Thoracic aorta (tissue), 2 donors: ENCODE measurements around the gene GPALPP1. TPM values are rescaled to one million over a fixed set of nuclear protein-coding genes. Genes with fewer than 3 reads are reported as not detected.
A peak's percentile ranks its signal among the peaks of the same experiment; 100 is the strongest.

Experiments used
- ATAC-seq: fragments of 150-250 bp; one replicate; pipeline ENCODE4 v1.8.0; 2017; ENCODE audit warnings: low read depth; ENCODE audit not compliant: insufficient number of reproducible peaks, low FRiP score
- DNase-seq: peaks from one replicate; pipeline ENCODE4 v3.0.0-alpha.2; 2020; ENCODE audit warnings: low spot score
- H3K27ac ChIP-seq, 2 donors: fragments of 200-600 bp; sonication (generic); 1 replicate in 1 of 2; 2 replicates in 1 of 2; pipeline ENCODE4 v1.5.1; 2016; ENCODE audit warnings: mild to moderate bottlenecking in 2 of 2, moderate library complexity in 2 of 2
- H3K27me3 ChIP-seq: fragments of 200-600 bp; sonication (generic); replicated peaks from 2 replicates; pipeline ENCODE4 v1.6.0; 2016; ENCODE audit warnings: mild to moderate bottlenecking; ENCODE audit not compliant: insufficient read depth
- H3K36me3 ChIP-seq: fragments of 200-600 bp; sonication (generic); one replicate; pipeline ENCODE4 v1.5.1; 2016
- H3K4me1 ChIP-seq, 2 donors: fragments of 200-600 bp; sonication (generic); 1 replicate in 1 of 2; 2 replicates in 1 of 2; pipeline versions ENCODE4 v1.5.1 to v1.6.0; 2016; ENCODE audit warnings: low read depth in 2 of 2, mild to moderate bottlenecking in 1 of 2; ENCODE audit not compliant: control insufficient read depth in 1 of 2
- H3K4me3 ChIP-seq: fragments of 200-600 bp; sonication (generic); 2 replicates; pipeline ENCODE4 v1.5.1; 2016; ENCODE audit warnings: mild to moderate bottlenecking
- H3K9me3 ChIP-seq: fragments of 200-600 bp; sonication (generic); 2 replicates; pipeline ENCODE4 v1.5.1; 2016
- CTCF ChIP-seq: fragments of 200-600 bp; sonication (generic); IDR thresholded peaks from one replicate; pipeline ENCODE4 v1.5.1; 2019; ENCODE audit warnings: antibody characterized with exemption
- total RNA-seq, 2 donors: library from RNA; depleted of rRNA; stranded (reverse); fragments of >200 nt; gene quantifications; one replicate each; pipeline versions ENCODE4 v1.1.0 to v1.2.3, GENCODE V29; 2016

Gene GPALPP1
- total RNA-seq, 2 donors from 2014 or later = 33.6 to 34.3 TPM

DNA sequence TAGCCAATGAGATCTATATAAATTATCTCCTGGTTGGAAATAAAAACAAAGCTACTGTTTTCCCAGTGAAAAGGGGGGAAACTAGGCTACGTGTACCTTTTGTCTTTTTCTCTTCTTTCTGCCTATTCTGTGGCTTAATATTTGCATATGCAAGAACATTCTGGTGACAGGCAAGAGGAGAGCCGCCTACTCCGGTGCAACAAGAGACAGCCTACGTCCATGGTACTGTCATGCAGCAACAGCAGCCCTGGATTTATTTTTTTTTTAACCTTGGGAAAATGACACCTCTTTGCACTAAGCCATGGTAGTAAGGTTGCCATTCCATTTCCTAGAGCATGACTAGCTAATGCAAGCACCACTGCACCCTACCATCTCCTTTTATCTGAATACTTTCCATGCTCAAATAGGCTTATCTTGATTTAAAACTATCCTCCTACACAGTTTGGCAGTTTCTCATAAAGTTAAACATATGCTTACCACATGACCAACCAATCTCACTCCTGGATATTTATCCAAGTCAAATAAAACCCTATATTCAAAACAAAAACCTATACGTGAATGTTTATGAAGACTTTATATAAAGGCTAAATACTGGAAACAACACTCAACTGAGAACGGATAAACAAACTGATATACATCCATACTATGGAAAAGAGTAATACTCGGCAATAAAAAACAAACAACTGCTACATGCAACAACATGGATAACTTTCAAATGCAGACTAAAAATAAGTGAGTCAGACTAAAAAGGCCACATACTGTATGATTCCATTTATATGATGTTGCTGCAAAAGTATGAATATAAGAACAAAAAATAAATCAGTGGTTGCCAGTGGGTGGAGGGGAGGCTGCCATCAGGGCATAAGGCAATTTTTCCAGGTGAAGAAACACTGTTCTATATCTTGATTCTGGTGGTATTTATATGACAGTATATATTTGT is 17.4 kb upstream of the GPALPP1 start:
- Histone ChIP-seq H3K27ac (no peak overlapping the region), H3K4me3 (no peak overlapping the region), H3K4me1 (peaks cover 10 to 24% of the 10 kb centered on the region in 2 donors), H3K27me3 (no peaks in the 10 kb centered on the region), H3K9me3 (no peaks in the 10 kb centered on the region), H3K36me3 (no peaks in the 10 kb centered on the region)
- ATAC-seq (no peak), DNase-seq (no peak)
- TF ChIP-seq CTCF = no peak

GRCh38 chr13:44972956-44973581 is 16.3 kb upstream of the GPALPP1 start:
- peaks cover 8 to 14% of the 10 kb centered on the region in 2 donors for H3K4me1 ChIP-seq
- ATAC-seq (no peak), DNase-seq (no peak)
- TF ChIP-seq CTCF = peak; percentile 57
- H3K9me3 ChIP-seq = no peaks in the 10 kb centered on the region
- H3K4me3 ChIP-seq = no peak overlapping the region
- H3K36me3 ChIP-seq = no peaks in the 10 kb centered on the region
- no peaks in the 10 kb centered on the region for H3K27me3 ChIP-seq
- H3K27ac ChIP-seq = no peak overlapping the region

DNA sequence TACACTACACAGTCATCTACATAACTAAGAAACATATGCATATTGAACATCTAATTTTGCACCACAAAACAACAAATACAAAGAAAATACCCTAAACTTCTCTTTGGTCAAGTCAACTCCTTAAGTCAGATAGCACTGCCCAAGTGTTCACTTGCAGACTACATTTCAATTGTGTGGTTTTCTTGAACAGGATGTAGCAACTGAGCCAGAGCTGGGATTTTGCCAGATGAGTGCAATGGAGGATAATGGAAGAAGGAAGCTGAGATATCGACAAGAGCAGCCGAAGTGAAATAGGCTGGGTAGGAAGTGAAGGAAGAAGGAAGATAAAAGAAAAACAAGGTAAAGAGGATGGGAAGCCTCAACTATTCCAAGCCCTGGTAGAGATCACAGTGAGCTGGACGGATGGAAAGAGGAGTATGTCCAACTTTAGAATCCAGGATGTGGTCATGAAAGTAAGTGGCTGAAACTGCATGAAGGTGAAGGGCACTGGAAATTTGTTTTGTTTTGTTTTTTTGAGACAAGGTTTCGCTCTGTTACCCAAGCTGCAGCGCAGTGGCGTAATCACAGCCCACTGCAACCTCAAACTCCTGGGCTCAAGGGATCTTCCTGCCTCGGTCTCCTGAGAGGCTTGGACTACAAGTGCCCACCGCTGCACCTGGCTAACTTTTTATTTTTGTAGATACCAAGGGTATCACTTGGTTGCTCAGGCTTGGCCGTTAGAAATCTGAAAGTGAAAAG is 15.1 kb upstream of the GPALPP1 start:
- H3K36me3 ChIP-seq = peaks cover 3% of the 10 kb centered on the region
- H3K27me3 ChIP-seq = no peaks in the 10 kb centered on the region
- TF ChIP-seq CTCF = no peak
- H3K9me3 ChIP-seq = no peaks in the 10 kb centered on the region
- H3K4me3 ChIP-seq = no peak overlapping the region
- DNase-seq (peak; percentile 16), ATAC-seq (no peak)
- no peak overlapping the region for H3K27ac ChIP-seq
- peaks cover 2 to 6% of the 10 kb centered on the region in 2 donors for H3K4me1 ChIP-seq

DNA sequence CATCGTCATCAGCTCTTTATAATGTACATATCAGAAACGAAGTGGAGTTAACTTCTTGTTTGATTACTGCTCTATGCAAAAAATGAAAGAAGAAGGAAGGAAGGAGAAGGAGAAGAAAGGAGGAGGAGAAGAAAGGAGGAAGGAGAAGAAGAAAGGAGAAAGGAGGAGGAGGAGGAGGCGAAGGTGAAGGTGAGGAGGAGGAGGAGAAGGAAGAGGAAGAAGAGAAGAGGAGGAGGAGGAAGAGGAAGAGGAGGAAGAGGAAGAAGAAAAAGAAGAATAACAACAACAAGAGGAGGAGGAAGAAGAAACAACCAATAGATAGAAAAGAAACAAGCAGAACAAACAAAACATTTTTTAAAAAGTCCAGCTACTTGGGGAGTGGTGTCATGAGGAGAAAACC is 13.1 kb upstream of the GPALPP1 start:
- Histone ChIP-seq H3K27ac (no peak overlapping the region), H3K36me3 (peaks cover 13% of the 10 kb centered on the region), H3K27me3 (no peaks in the 10 kb centered on the region), H3K9me3 (no peaks in the 10 kb centered on the region), H3K4me3 (no peak overlapping the region), H3K4me1 (peaks cover 0 to 2% of the 10 kb centered on the region in 2 donors)
- ATAC-seq = no peak
- DNase-seq = no peak
- TF ChIP-seq CTCF = no peak
